Spleen (tissue), 11 donors: ENCODE measurements around the gene TGM3. TPM values are rescaled to one million over a fixed set of nuclear protein-coding genes. Genes with fewer than 3 reads are reported as not detected.

ENCODE experiments used
- DNase-seq: peaks from one replicate; pipeline ENCODE4 v3.0.0-alpha.2; 2020
- H3K27ac ChIP-seq, 8 donors: fragments of 200-600 bp; sonication (generic) in 7 of 8; 1 replicate in 4 of 8; 2 replicates in 4 of 8; pipeline versions ENCODE4 v1.5.0 to v1.8.0; 2016 to 2021; ENCODE audit warnings: inconsistent platforms in 4 of 8, mild to moderate bottlenecking in 4 of 8, moderate library complexity in 1 of 8
- H3K27me3 ChIP-seq, 7 donors: fragments of 200-600 bp; sonication (generic) in 6 of 7; replicated peaks in 1 of 7; 1 replicate in 4 of 7; 2 replicates in 3 of 7; pipeline versions ENCODE4 v1.5.0 to v1.8.0; 2016 to 2021; ENCODE audit warnings: inconsistent platforms in 3 of 7, mild to moderate bottlenecking in 1 of 7
- H3K36me3 ChIP-seq, 6 donors: fragments of 200-600 bp; sonication (generic) in 5 of 6; 1 replicate in 4 of 6; 2 replicates in 2 of 6; pipeline versions ENCODE4 v1.5.0 to v1.8.0; 2016 to 2021; ENCODE audit warnings: inconsistent platforms in 2 of 6
- H3K4me1 ChIP-seq, 6 donors: fragments of 200-600 bp; sonication (generic) in 5 of 6; 1 replicate in 3 of 6; 2 replicates in 3 of 6; pipeline versions ENCODE4 v1.5.0 to v1.8.0; 2016 to 2021; ENCODE audit warnings: inconsistent platforms in 3 of 6
- H3K4me3 ChIP-seq, 8 donors: fragments of 200-600 bp; sonication (generic) in 7 of 8; 1 replicate in 4 of 8; 2 replicates in 4 of 8; pipeline versions ENCODE4 v1.5.0 to v1.8.0; 2016 to 2021; ENCODE audit warnings: inconsistent platforms in 4 of 8, mild to moderate bottlenecking in 4 of 8, moderate library complexity in 2 of 8
- H3K9me3 ChIP-seq, 8 donors: fragments of 200-600 bp; sonication (generic) in 7 of 8; 1 replicate in 4 of 8; 2 replicates in 4 of 8; pipeline versions ENCODE4 v1.5.0 to v1.8.0; 2016 to 2021; ENCODE audit warnings: inconsistent platforms in 4 of 8
- CTCF ChIP-seq, 11 experiments: fragments of 200-600 bp in 7 of 11; fragments of 450-650 bp in 4 of 11; sonication (generic) in 4 of 11; IDR thresholded peaks in 8 of 11; conservative IDR thresholded peaks in 3 of 11; 1 replicate in 7 of 11; 2 replicates in 4 of 11; pipeline versions ENCODE4 v1.4.0 to v1.8.0; 2016 to 2021; ENCODE audit warnings: antibody characterized with exemption in 11 of 11, inconsistent platforms in 4 of 11, mild to moderate bottlenecking in 1 of 11
- POLR2A ChIP-seq, 3 donors: fragments of 450-650 bp; IDR thresholded peaks; one replicate each; pipeline ENCODE4 v1.5.1; 2017; ENCODE audit warnings: antibody characterized with exemption in 3 of 3, mild to moderate bottlenecking in 1 of 3
- POLR2AphosphoS5 ChIP-seq, 3 donors: sonication (generic); formaldehyde crosslinking; IDR thresholded peaks; one replicate each; pipeline ENCODE4 v1.5.1; 2017; ENCODE audit warnings: antibody characterized with exemption in 3 of 3
- WGBS, 5 donors: extraction: QIAGEN DNeasy Blood & Tissue Kit in 3 of 5; methylation state at CpG; one replicate each; pipeline versions ENCODE4 v1.1.5 to v1.1.7; 2013 to 2018; 5-methylcytosine and 5-hydroxymethylcytosine counted together
- intact Hi-C: fragments of 100-400 bp; cut with DNase I; formaldehyde crosslinking; loops from one replicate; pipeline ENCODE4 v1.15.0; 2023; ENCODE audit warnings: low total_unique reads
- polyA plus RNA-seq, 3 donors: library from polyadenylated mRNA; stranded (reverse); fragments of 200-250 nt; gene quantifications; one replicate each; pipeline ENCODE4 v1.2.1, GENCODE V29; 2013
- total RNA-seq, 7 donors: library from RNA; depleted of rRNA in 3 of 7; stranded (reverse); fragments of >200 nt in 3 of 7; fragmentation: NEBNext Ultra II Directional in 4 of 7; extraction: Animal tissue kit (Norgen Biotek cat#: 25700) in 4 of 7; gene quantifications; one replicate each; pipeline versions ENCODE4 v1.1.0 to v1.2.1, GENCODE V29; 2016 to 2021
- donor health status: healthy with polysubstance abuse.
- donor health status: DM: no; HTN: no; CAD: no; lungs with moderate emphysema.
- donor health status: DM: no; HTN: no; CAD: no.
- donor health status: Bipolar disorder and iron deficiency.
- donor health status: healthy.
- donor health status: DM: no; HTN: no; CAD: no.
- donor health status: DM: yes; HTN: yes; CAD: no.

Gene TGM3
- total and polyA plus RNA-seq, 10 donors: 0.09 to 0.64 (median 0.43) TPM; not detected in 3

GRCh38 chr20:2255926-2256531 is 39.8 kb upstream of the TGM3 start:
- Histone ChIP-seq H3K9me3 (no peaks in the 10 kb centered on the region), H3K4me1 (peaks cover 0 to 42% (median 12%) of the 10 kb centered on the region in 6 donors), H3K27me3 (peaks cover 0 to 13% (median 0%) of the 10 kb centered on the region in 7 donors), H3K4me3 (no peak overlapping the region), H3K36me3 (no peaks in the 10 kb centered on the region), H3K27ac (peak overlapping the region in 5 of 8 donors; percentile 9 to 68 (median 41))
- TF ChIP-seq POLR2A (IDR thresholded peaks at IDR 0.05) (no peak), POLR2AphosphoS5 (IDR thresholded peaks at IDR 0.05) (peak in 1 of 3 donors; percentile 48)
- WGBS, 5 donors: 35 to 57% (median 39%) methylated on average over 9 of the region's 9 CpGs
- no peak for DNase-seq
- intact Hi-C loops: no loop called here

- no peaks in the 10 kb centered on the region for H3K9me3 ChIP-seq
Measured at GRCh38 chr20:2259731-2260130, 36.1 kb upstream of the TGM3 start.

GRCh38 chr20:2260250-2260649 is 35.6 kb upstream of the TGM3 start:
- Histone ChIP-seq H3K27ac (peak overlapping the region in 3 of 8 donors; percentile 35 to 66 (median 38)), H3K36me3 (no peaks in the 10 kb centered on the region), H3K27me3 (peaks cover 0 to 18% (median 0%) of the 10 kb centered on the region in 7 donors), H3K9me3 (no peaks in the 10 kb centered on the region), H3K4me1 (peaks cover 0 to 33% (median 14%) of the 10 kb centered on the region in 6 donors), H3K4me3 (no peak overlapping the region)
- intact Hi-C loops: no loop called here
- 87 to 94% (median 90%) methylated on average over 9 of the region's 9 CpGs for WGBS, 5 donors
- TF ChIP-seq CTCF (IDR thresholded peaks at IDR 0.05 in 8 of 11, conservative IDR thresholded peaks at IDR 0.05 in 3 of 11): no peak
- no peak for TF ChIP-seq POLR2A (IDR thresholded peaks at IDR 0.05)
- TF ChIP-seq POLR2AphosphoS5 (IDR thresholded peaks at IDR 0.05): no peak
- DNase-seq: no peak

More at GRCh38 chr20:2259731-2260130, 36.1 kb upstream of the TGM3 start:
- H3K27ac ChIP-seq: no peak overlapping the region
- no peak overlapping the region for H3K4me3 ChIP-seq
- TF ChIP-seq CTCF (IDR thresholded peaks at IDR 0.05 in 8 of 11, conservative IDR thresholded peaks at IDR 0.05 in 3 of 11) (no peak), POLR2AphosphoS5 (IDR thresholded peaks at IDR 0.05) (no peak), POLR2A (IDR thresholded peaks at IDR 0.05) (no peak)
- H3K27me3 ChIP-seq: peaks cover 0 to 17% (median 0%) of the 10 kb centered on the region in 7 donors
- H3K4me1 ChIP-seq: peaks cover 0 to 34% (median 15%) of the 10 kb centered on the region in 6 donors
- WGBS, 5 donors: 36 to 67% (median 65%) methylated on average over 5 to 6 of the region's 6 CpGs
- intact Hi-C loops: no loop called here
- no peak for DNase-seq
- H3K36me3 ChIP-seq: no peaks in the 10 kb centered on the region

GRCh38 chr20:2261046-2261485 is 34.7 kb upstream of the TGM3 start:
- Histone ChIP-seq H3K4me1 (peaks cover 0 to 25% (median 6%) of the 10 kb centered on the region in 6 donors), H3K9me3 (no peaks in the 10 kb centered on the region), H3K36me3 (no peaks in the 10 kb centered on the region), H3K4me3 (no peak overlapping the region), H3K27me3 (peaks cover 0 to 18% (median 0%) of the 10 kb centered on the region in 7 donors), H3K27ac (peak overlapping the region in 6 of 8 donors; percentile 1 to 66 (median 36))
- WGBS, 5 donors: 53 to 73% (median 59%) methylated on average over 8 of the region's 8 CpGs
- TF ChIP-seq POLR2A (IDR thresholded peaks at IDR 0.05) (no peak), CTCF (IDR thresholded peaks at IDR 0.05 in 8 of 11, conservative IDR thresholded peaks at IDR 0.05 in 3 of 11) (no peak), POLR2AphosphoS5 (IDR thresholded peaks at IDR 0.05) (peak in 2 of 3 donors; percentile 47 to 65)
- DNase-seq: no peak
- intact Hi-C loops: no loop called here
